ENCODE data around the gene ADAMTS5. TPM values are rescaled to one million over a fixed set of nuclear protein-coding genes. Genes with fewer than 3 reads are reported as not detected.

The ADAMTS5 gene
- total RNA-seq, 4 donors from 2014 or later: 6.6 to 12.9 (median 8.9) TPM

- in situ Hi-C loops (cut with MboI; ENCODE audit: low pct_ligation_motif_present in 1 of 4, low pct_unique_long_range_greater_than_20kb in 1 of 4, low sequenced_read_pairs in 3 of 4): no loop called here
- Histone ChIP-seq H3K36me3 (no peaks in the 10 kb centered on the region), H3K4me3 (no peak overlapping the region), H3K4me1 (peaks cover 0 to 5% (median 2%) of the 10 kb centered on the region in 4 donors), H3K27me3 (no peaks in the 10 kb centered on the region), H3K9me3 (no peaks in the 10 kb centered on the region), H3K27ac (no peak overlapping the region)
- intact Hi-C loops (cut with DNase I; ENCODE audit: low total_unique reads): no loop called here
- no peak for DNase-seq
- TF ChIP-seq POLR2AphosphoS5 (IDR thresholded peaks at IDR 0.05): no peak
- no peak for TF ChIP-seq POLR2A (IDR thresholded peaks at IDR 0.05)
- no peak for TF ChIP-seq EP300 (IDR thresholded peaks at IDR 0.05; ENCODE audit: low read depth)
- TF ChIP-seq, protein P1, sequence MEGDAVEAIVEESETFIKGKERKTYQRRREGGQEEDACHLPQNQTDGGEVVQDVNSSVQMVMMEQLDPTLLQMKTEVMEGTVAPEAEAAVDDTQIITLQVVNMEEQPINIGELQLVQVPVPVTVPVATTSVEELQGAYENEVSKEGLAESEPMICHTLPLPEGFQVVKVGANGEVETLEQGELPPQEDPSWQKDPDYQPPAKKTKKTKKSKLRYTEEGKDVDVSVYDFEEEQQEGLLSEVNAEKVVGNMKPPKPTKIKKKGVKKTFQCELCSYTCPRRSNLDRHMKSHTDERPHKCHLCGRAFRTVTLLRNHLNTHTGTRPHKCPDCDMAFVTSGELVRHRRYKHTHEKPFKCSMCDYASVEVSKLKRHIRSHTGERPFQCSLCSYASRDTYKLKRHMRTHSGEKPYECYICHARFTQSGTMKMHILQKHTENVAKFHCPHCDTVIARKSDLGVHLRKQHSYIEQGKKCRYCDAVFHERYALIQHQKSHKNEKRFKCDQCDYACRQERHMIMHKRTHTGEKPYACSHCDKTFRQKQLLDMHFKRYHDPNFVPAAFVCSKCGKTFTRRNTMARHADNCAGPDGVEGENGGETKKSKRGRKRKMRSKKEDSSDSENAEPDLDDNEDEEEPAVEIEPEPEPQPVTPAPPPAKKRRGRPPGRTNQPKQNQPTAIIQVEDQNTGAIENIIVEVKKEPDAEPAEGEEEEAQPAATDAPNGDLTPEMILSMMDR (IDR thresholded peaks at IDR 0.05): no peak
These were observed 30.9 kb downstream of the ADAMTS5 start for GRCh38 chr21:26935977-26936376.

DNA sequence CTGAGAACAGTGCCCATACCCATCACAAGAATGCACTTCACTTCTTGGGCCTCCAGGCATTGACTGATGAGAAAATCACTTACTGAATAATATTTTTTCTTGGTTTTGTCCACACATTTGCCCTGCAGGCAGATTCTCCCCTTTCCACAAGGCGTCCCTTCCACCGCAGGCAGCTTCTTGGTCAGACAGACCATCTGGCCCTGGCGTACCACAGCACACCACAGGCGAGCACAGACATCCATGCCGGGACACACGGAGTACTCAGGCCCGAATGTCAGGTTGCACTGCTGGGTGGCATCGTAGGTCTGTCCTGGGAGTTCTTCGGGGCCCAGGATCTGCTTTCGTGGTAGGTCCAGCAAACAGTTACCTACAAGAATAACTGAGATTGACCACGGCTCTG is 32.5 kb downstream of the ADAMTS5 start:
- in situ Hi-C loops (cut with MboI; ENCODE audit: low pct_ligation_motif_present in 1 of 4, low pct_unique_long_range_greater_than_20kb in 1 of 4, low sequenced_read_pairs in 3 of 4): no loop called here
- no peaks in the 10 kb centered on the region for H3K4me1 ChIP-seq
- H3K27ac ChIP-seq: no peak overlapping the region
- TF ChIP-seq POLR2AphosphoS5 (IDR thresholded peaks at IDR 0.05): no peak
- TF ChIP-seq, protein P1 (IDR thresholded peaks at IDR 0.05): no peak
- TF ChIP-seq POLR2A (IDR thresholded peaks at IDR 0.05): no peak
- TF ChIP-seq EP300 (IDR thresholded peaks at IDR 0.05; ENCODE audit: low read depth): no peak
- intact Hi-C loops (cut with DNase I; ENCODE audit: low total_unique reads): no loop called here
- H3K4me3 ChIP-seq: no peak overlapping the region
- H3K27me3 ChIP-seq: no peaks in the 10 kb centered on the region
- DNase-seq: no peak
- no peaks in the 10 kb centered on the region for H3K36me3 ChIP-seq
- 93 to 100% methylated on average over 4 to 11 of the region's 11 CpGs for WGBS, 2 donors (ENCODE audit: low coverage in 1 of 2)
- H3K9me3 ChIP-seq: no peaks in the 10 kb centered on the region

DNA sequence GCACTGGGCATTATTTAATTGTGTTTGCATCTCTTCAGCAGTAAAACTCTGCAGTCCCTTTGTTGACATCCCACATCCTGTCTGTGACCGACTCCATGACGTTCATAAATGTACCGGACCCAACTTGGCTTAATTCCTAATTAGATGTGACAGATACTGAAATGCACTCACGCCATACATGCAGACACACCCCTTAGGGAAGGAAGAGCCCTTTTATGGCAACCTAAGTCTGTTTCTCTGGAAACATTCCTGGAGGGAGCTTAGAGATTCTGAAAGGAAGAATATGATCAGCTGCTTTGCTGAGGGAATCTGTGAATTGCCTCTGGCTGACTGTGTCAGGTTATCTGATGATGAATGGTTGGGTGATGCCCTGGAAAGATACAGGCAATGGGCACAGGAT is 33.4 kb downstream of the ADAMTS5 start:
- Histone ChIP-seq H3K4me1 (no peaks in the 10 kb centered on the region), H3K27me3 (no peaks in the 10 kb centered on the region), H3K9me3 (no peaks in the 10 kb centered on the region), H3K36me3 (no peaks in the 10 kb centered on the region), H3K27ac (no peak overlapping the region), H3K4me3 (no peak overlapping the region)
- WGBS, 2 donors (ENCODE audit: low coverage in 1 of 2): 20 to 37% methylated on average over 1 to 4 of the region's 4 CpGs
- TF ChIP-seq EP300 (IDR thresholded peaks at IDR 0.05; ENCODE audit: low read depth) (no peak), POLR2A (IDR thresholded peaks at IDR 0.05) (no peak), POLR2AphosphoS5 (IDR thresholded peaks at IDR 0.05) (no peak)
- TF ChIP-seq, protein P1 (IDR thresholded peaks at IDR 0.05): no peak
- DNase-seq: no peak
- intact Hi-C loops (cut with DNase I; ENCODE audit: low total_unique reads) (no loop called here), in situ Hi-C loops (cut with MboI; ENCODE audit: low pct_ligation_motif_present in 1 of 4, low pct_unique_long_range_greater_than_20kb in 1 of 4, low sequenced_read_pairs in 3 of 4) (no loop called here)

DNA sequence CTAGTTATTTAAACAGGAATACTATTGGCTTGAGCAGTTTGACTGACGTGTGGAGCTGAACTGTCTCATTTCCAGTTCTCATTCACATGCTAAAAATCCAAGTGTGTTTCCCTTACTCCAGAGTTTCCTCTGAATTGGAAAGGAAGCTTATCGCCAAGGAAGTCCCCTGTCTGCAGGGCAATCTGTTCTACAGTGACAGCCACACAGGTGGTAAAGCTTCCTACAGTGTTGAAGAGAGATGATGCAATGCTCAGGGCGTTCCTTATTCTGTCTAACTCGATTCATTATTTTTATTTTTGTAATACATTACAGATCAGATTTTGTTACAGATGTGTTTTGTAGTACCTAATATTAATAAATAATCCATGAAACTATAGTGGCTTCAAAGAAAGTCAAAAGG is 41.3 kb downstream of the ADAMTS5 start:
- no peaks in the 10 kb centered on the region for H3K27me3 ChIP-seq
- no peak for TF ChIP-seq EP300 (IDR thresholded peaks at IDR 0.05; ENCODE audit: low read depth)
- no peak for DNase-seq
- intact Hi-C loops (cut with DNase I; ENCODE audit: low total_unique reads) (no loop called here), in situ Hi-C loops (cut with MboI; ENCODE audit: low pct_ligation_motif_present in 1 of 4, low pct_unique_long_range_greater_than_20kb in 1 of 4, low sequenced_read_pairs in 3 of 4) (no loop called here)
- H3K9me3 ChIP-seq: no peaks in the 10 kb centered on the region
- no peaks in the 10 kb centered on the region for H3K4me1 ChIP-seq
- H3K36me3 ChIP-seq: no peaks in the 10 kb centered on the region
- no peak overlapping the region for H3K27ac ChIP-seq
- 71 to 74% methylated on average over 3 to 4 of the region's 4 CpGs for WGBS, 2 donors (ENCODE audit: low coverage in 1 of 2)
- no peak overlapping the region for H3K4me3 ChIP-seq

- TF ChIP-seq EP300 (IDR thresholded peaks at IDR 0.05; ENCODE audit: low read depth): no peak
- 69 to 88% methylated on average over 2 of the region's 2 CpGs for WGBS, 2 donors (ENCODE audit: low coverage in 1 of 2)
- intact Hi-C loops (cut with DNase I; ENCODE audit: low total_unique reads): no loop called here
- Histone ChIP-seq H3K4me3 (no peak overlapping the region), H3K27me3 (no peaks in the 10 kb centered on the region), H3K9me3 (no peaks in the 10 kb centered on the region), H3K4me1 (no peaks in the 10 kb centered on the region), H3K27ac (no peak overlapping the region), H3K36me3 (no peaks in the 10 kb centered on the region)
- no peak for DNase-seq
- in situ Hi-C loops (cut with MboI; ENCODE audit: low pct_ligation_motif_present in 1 of 4, low pct_unique_long_range_greater_than_20kb in 1 of 4, low sequenced_read_pairs in 3 of 4): no loop called here
These were observed 41.8 kb downstream of the ADAMTS5 start for GRCh38 chr21:26925122-26925521.
